ENCODE data around the gene FASTK.

- TF ChIP-seq CTCF (IDR thresholded peaks at IDR 0.05) (no peak), POLR2A (IDR thresholded peaks at IDR 0.05) (no peak)
These were observed 45.4 kb upstream of the FASTK start for GRCh38 chr7:151125846-151126481.
